Ovary (tissue), 3 donors: Measurements from ENCODE around the gene DDN.

Experiments used
- CTCF ChIP-seq, 3 donors: fragments of 450-650 bp in 2 of 3; fragments of 200-600 bp in 1 of 3; IDR thresholded peaks; one replicate each; pipeline versions ENCODE4 v1.5.1 to v1.8.0; 2016 to 2022; ENCODE audit warnings: antibody characterized with exemption in 3 of 3, mild to moderate bottlenecking in 1 of 3
- POLR2A ChIP-seq: fragments of 450-650 bp; IDR thresholded peaks from one replicate; pipeline ENCODE4 v1.6.1; 2017; ENCODE audit warnings: antibody characterized with exemption, mild to moderate bottlenecking, moderate library complexity
- donor health status: DM: no; HTN: no; CAD: no.

GRCh38 chr12:48954841-48955501 is 44.2 kb downstream of the DDN start:
- TF ChIP-seq POLR2A (no peak), CTCF (IDR thresholded peaks at IDR 0.05) (no peak)
